GM15510 (cell line): ENCODE data around the gene PNMA6F.

Source experiments
- POLR2A ChIP-seq: IDR thresholded peaks from 3 replicates; pipeline ENCODE4 v1.6.1; 2011; ENCODE audit warnings: borderline replicate concordance; ENCODE audit not compliant: insufficient read length; ENCODE audit errors: extremely low read depth

Gene PNMA6F

DNA sequence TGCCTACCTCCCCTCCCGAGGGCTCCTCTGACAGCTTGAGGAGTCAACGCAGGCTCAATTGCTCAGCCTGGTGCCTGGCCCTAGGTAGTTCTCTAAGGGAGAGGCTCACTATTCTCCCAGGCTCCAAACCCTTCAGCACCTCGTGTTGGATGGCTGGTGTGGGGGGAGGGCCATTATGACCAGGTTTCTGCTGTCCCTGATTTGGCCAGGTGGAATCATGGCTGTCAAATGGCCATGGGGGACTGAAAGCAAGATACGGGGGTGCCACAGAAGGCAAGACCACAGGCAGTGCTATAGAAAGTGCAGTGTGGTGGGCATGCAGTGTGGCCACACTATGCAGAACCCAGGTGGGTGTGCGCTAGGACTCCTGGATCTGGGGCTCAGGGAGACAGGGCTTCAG, 9.5 kb downstream of the PNMA6F start:
- TF ChIP-seq POLR2A = no peak

DNA sequence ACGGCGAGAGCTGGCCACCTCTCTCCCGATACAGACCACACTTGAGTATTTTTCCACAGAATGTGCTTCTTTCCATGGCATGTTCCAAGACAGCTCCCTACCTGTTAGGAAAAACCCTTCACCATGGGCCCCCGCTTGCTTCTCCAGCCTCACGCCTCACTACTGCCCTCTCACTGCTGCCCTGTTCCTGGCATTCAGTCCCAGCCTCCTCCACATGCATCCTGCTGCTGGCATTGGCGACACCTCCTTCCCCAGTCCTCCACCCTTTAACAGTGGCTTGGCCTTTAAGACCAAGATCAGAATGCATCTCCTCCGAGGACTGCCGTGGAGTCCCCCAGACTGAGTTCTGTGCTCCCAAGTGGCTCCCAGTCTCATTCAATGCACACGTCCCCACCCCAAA, 10.7 kb downstream of the PNMA6F start:
- TF ChIP-seq POLR2A = no peak

DNA sequence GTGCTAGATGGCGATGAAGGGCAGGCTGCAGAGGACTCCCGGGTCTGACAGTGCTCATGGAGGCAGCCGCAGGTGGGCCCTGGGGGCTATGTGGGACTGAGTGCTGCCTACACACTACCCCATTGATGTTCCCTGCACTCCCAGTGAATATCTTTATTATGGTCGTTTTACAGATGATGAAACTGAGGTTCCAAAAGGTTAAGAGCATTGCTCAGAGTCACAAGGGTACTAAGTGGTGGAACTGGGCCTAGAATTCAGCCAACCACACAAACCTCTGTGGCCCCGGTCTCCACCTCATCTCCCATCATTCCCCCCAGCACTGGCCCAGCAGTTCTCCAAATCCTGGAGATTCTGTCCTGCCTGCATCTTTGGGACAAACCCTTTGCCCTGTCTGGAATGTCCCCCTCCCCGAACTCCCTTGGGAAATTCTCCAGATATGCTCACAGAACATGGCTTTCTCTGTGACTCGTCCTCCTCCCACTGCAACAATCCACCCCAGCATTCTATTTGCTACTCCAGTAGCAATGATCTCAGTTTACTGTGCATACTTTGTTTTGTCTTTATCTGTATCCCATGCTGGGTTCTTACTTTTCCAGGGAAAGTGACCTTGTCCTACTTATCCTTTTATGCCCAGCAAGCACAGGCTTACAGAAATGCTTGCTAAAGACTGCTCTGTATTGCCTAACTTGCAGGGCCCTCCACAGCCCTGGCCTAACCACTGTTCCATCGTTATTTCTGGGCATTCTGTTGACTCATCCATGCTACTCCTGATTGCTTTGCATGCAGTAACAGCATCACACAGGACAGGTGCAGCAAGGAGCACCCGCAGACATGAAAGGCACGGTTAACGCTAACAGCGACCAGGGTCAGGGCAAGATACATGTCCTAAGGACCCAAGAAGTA, 14.0 kb downstream of the PNMA6F start:
- no peak for TF ChIP-seq POLR2A

DNA sequence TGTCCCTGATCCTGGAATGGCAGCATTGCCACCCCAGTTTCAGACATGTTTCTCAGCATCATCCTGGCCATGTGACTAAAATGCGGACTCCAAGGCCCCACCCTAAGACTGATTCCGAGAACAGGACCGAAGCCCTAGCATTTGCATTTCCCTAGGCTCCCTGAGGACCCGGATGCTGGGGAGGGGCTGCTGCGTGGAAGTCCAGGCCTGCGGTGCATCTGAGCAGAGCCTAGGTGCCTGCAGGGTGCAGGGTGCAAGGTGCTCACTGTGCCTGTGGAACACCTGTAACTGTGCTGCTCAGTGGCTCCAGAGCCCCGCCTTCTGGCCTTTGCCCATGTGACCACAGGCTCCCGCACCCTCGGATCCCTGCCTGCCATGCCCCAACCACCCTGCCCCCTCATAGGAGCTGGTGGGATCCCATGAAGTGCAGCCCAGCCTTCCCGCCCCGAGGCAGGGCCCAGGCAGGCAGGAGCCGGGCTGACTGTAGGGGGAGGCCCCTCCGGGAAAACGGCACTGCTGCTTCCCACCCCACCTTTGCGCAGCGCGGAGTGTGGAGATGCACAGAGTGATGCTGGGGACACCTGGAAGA, 14.9 kb downstream of the PNMA6F start:
- TF ChIP-seq POLR2A = no peak

DNA sequence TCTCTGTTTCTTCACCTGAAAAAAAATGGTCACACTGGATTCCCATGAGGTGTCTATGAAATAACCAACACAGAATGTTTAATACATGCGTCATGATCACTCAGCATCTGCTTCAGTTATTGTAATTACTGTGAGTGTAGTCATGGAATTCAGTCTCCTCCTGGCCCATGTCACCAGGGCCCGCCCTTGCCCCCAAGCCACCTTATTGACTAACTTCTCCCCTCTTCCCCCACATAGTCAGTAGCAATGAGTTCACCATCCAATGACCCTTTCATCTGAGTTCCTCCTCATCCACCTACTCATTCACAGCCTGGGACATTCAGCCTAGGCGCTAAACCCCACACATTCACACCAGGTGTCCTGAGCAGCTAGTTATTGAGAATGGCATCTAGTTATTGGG, 15.6 kb downstream of the PNMA6F start:
- no peak for TF ChIP-seq POLR2A

DNA sequence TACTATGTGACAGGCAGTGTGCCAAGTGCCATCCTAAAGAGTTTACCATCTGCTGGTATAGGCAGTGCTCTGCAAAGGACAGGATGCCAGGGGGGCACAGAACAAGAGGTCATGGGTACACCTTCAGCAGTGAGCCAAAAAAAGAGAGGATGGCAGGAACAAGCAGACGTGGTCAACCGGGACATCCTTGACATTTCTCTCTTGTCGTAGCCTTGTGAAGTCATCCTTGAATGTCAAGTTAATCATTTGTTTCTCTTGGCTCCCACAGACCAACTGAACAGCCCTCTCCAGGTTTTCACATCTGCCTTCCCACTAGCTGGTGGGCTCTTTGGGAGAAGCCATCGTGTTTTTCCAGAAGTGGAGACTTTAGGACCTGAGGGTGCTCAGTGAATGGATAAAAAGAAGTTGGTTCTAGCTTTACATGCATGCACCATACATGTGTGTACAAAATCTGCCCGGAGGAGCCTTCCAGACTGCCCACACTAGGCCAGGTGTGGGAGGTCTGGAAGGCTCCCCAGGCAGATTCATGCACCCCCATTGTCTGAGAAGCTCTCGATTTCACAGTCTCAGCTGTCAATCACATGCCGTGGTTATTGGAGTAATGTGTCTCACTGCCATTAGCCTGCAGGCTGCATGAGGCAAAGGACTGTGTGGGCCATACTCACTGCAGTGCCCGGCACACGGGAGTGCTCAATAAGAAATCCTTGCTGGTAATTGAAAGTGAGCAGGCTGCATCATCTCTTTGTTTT, 16.4 kb downstream of the PNMA6F start:
- no peak for TF ChIP-seq POLR2A

DNA sequence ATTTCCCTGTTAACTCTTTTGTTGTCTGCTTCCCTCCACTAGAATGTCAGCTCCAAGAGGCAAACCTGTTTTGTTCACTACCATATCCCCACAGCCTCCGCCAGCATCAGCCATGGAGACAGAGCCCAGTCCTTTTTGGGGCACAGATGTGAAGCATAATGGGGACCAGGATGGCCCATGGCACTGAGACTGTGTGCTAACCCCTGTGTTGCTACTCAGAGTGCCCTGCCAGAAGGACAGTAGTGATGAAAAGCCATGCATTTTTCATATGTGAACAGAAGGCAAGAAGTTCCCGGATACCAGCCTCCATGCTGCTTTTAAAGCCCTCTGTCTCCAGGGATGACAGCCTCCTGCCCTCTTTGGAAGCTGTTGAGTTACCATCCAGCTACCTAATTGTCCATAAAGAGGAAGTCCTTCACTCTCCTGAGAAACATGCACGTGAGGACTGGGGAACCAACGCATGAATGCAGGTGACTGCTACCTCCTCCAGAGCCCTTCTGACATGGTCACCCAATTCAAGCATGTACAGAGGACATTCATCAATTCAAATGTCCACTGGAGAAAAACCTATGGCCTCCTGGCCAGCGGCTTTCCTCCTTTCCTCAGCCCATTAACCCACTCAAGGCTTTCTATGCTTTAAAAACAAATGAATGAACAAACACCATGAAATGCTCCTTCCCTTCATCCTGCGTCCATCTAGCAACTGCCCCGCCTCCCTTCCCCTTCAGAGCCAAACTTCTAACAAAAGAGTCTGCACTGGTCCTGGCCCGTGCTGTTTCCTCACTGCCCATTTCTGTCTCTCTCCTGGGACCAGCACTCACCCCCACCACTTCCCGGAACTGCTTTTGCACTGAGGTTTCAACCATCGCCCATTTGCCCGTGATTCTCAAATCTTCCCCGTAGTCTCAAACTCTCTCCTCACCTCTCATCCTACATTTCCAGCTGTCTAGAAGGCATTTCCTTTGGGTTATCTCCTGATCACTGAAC, 18.0 kb downstream of the PNMA6F start:
- no peak for TF ChIP-seq POLR2A

DNA sequence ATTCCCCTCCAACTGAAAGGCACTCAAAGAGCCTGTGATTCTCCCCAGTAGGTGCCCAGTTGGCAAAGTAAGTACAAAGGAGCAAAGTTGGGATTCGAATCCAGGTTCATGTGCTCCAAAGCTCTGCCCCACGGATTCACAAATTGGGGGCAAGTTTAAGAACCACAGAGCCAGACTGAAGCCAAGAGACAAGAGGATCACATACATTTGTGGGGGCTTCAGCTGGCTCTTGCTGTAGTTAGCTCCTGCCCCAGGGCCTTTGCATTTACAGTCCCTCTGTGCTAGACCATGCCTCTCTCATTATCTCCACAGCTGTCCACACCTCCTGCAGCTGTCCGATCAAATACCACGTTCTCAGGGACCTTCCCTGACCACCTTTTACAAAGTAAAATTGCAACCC, 18.8 kb downstream of the PNMA6F start:
- no peak for TF ChIP-seq POLR2A

DNA sequence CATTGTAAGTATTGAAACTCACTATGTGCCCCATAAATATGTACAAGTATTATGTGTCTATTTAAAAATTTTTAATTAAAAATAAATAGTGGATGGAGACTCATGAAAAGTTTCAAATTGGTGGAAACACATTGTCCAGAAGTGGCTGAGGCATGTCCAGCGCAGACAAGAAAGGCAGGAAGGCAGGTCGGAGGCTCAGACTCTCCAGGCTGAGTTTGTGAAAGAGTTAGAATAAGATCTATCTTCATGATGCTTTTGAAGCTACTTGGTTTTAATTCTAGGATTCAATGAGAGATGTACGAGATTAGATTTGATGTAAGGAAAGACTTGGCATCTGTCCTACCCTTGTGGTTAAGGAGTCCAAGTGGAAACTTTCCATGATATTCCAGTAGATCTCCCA, 19.8 kb downstream of the PNMA6F start:
- TF ChIP-seq POLR2A = no peak

DNA sequence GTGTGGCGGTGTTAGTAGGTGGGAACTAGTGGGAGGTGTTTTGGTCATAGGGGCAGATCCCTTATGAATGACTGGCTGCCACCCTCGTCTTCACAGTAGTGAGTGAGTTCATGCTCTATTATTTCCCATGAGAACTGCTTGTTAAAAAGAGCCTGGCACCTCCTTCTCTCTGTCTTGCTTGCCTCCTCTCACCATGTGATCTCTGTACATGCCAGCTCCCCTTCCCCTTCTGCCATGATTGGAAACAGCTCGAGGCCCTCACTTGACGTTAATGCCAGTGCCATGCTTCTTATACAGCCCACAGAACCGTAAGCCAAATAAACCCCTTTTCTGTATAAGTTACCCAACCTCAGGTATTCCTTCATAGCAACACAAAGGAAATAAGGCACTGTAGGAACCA, 21.7 kb downstream of the PNMA6F start:
- TF ChIP-seq POLR2A = no peak

DNA sequence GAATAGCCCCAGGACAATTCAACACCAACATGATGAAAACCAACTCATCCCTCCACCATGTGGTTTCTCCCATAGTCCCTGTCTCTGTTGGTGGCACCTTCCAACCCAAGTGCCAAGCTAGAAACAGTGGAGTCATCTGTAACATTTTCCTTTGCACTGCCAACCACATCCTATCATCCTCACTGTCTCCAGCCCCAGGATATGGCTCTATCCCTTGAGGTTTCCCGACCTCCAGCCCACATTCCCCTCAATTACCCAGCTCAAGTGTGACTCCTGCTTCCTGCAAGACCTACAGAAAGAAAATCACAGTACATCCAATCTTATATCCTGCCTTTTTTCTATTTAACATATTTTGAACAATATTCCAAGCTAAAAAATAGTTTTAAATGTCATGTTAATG, 24.2 kb downstream of the PNMA6F start:
- TF ChIP-seq POLR2A = no peak
